Stomach (tissue), 9 donors: ENCODE measurements around the gene HOXA6. TPM values are rescaled to one million over a fixed set of nuclear protein-coding genes. Genes with fewer than 3 reads are reported as not detected.

Experiments used
- DNase-seq, 2 donors: peaks; one replicate each; pipeline versions ENCODE4 v3.0.0 to v3.0.0-alpha.2; 2013 to 2019
- H3K27ac ChIP-seq, 5 donors: fragments of 200-600 bp in 4 of 5; sonication (generic) in 4 of 5; one replicate each; pipeline ENCODE4 v1.5.1; 2013 to 2019; ENCODE audit warnings: mild to moderate bottlenecking in 1 of 5, moderate library complexity in 1 of 5
- H3K27me3 ChIP-seq, 3 donors: fragments of 200-600 bp; sonication (generic); one replicate each; pipeline ENCODE4 v1.5.1; 2017 to 2019; ENCODE audit warnings: mixed run types in 1 of 3
- H3K36me3 ChIP-seq, 4 donors: fragments of 200-600 bp; sonication (generic); 1 replicate in 3 of 4; 2 replicates in 1 of 4; pipeline ENCODE4 v1.5.1; 2016 to 2019
- H3K4me1 ChIP-seq, 4 donors: fragments of 200-600 bp; sonication (generic); one replicate each; pipeline ENCODE4 v1.5.1; 2016 to 2019
- H3K4me3 ChIP-seq, 4 donors: fragments of 200-600 bp; sonication (generic) in 3 of 4; one replicate each; pipeline ENCODE4 v1.5.1; 2016 to 2019; ENCODE audit warnings: mild to moderate bottlenecking in 1 of 4
- H3K9me3 ChIP-seq, 4 donors: fragments of 200-600 bp; sonication (generic); one replicate each; pipeline ENCODE4 v1.5.1; 2016 to 2019
- CTCF ChIP-seq, 7 experiments: fragments of 450-650 bp in 4 of 7; fragments of 200-600 bp in 3 of 7; sonication (generic) in 3 of 7; IDR thresholded peaks; one replicate each; pipeline ENCODE4 v1.5.1; 2016 to 2019; ENCODE audit warnings: antibody characterized with exemption in 7 of 7, control low read depth in 2 of 7, mild to moderate bottlenecking in 1 of 7
- EP300 ChIP-seq: sonication (generic); formaldehyde crosslinking; IDR thresholded peaks from one replicate; pipeline ENCODE4 v1.6.1; 2017; ENCODE audit warnings: antibody characterized with exemption
- POLR2A ChIP-seq, 4 donors: fragments of 450-650 bp; IDR thresholded peaks; one replicate each; pipeline ENCODE4 v1.6.1; 2016; ENCODE audit warnings: antibody characterized with exemption in 4 of 4, control low read depth in 2 of 4, mild to moderate bottlenecking in 1 of 4, moderate library complexity in 1 of 4
- POLR2AphosphoS5 ChIP-seq, 3 donors: sonication (generic); formaldehyde crosslinking; IDR thresholded peaks; one replicate each; pipeline ENCODE4 v1.6.1; 2016; ENCODE audit warnings: antibody characterized with exemption in 3 of 3
- WGBS, 5 donors: extraction: QIAGEN DNeasy Blood & Tissue Kit in 3 of 5; methylation state at CpG; one replicate each; pipeline versions ENCODE4 v1.1.5 to v1.1.7; 2013 to 2018; 5-methylcytosine and 5-hydroxymethylcytosine counted together
- intact Hi-C: fragments of 100-400 bp; cut with DNase I; formaldehyde crosslinking; loops from one replicate; pipeline ENCODE4 v1.15.1; 2023; ENCODE audit warnings: low total_unique reads
- polyA plus RNA-seq, 3 donors: library from polyadenylated mRNA; stranded (reverse); fragments of 200-250 nt; gene quantifications; one replicate each; pipeline ENCODE4 v1.2.3, GENCODE V29; 2013
- total RNA-seq, 5 donors: library from RNA; depleted of rRNA; stranded (reverse); fragments of >200 nt; gene quantifications; one replicate each; pipeline versions ENCODE4 v1.1.0 to v1.2.3, GENCODE V29; 2014 to 2016
- donor health status: healthy with polysubstance abuse.
- donor health status: Bipolar disorder and iron deficiency.
- donor health status: healthy.

The HOXA6 gene
- total and polyA plus RNA-seq, 8 donors, result 0.81 to 12.7 (median 3.7) TPM; not detected in 5

GRCh38 chr7:27193335-27194001 is 45.9 kb upstream of the HOXA6 start:
- intact Hi-C loops, result no loop called here
- peak overlapping the region in 3 of 4 donors; percentile 18 to 53 (median 41) for H3K4me3 ChIP-seq
- peaks cover 59 to 100% (median 97%) of the 10 kb centered on the region in 3 donors for H3K27me3 ChIP-seq
- no peak for TF ChIP-seq CTCF (IDR thresholded peaks at IDR 0.05)
- TF ChIP-seq POLR2AphosphoS5 (IDR thresholded peaks at IDR 0.05), result no peak
- no peak for TF ChIP-seq POLR2A (IDR thresholded peaks at IDR 0.05)
- no peak for TF ChIP-seq EP300
- peaks cover 23 to 43% (median 37%) of the 10 kb centered on the region in 4 donors for H3K4me1 ChIP-seq
- 13 to 22% (median 18%) methylated on average over 29 of the region's 29 CpGs for WGBS, 5 donors
- H3K9me3 ChIP-seq, result peaks cover 0 to 3% (median 0%) of the 10 kb centered on the region in 4 donors
- no peaks in the 10 kb centered on the region for H3K36me3 ChIP-seq
- DNase-seq, result no peak
- no peak overlapping the region for H3K27ac ChIP-seq

- Histone ChIP-seq H3K36me3 (no peaks in the 10 kb centered on the region), H3K4me1 (peaks cover 30 to 45% (median 40%) of the 10 kb centered on the region in 4 donors), H3K27ac (no peak overlapping the region), H3K4me3 (peak overlapping the region; percentile 18 to 53 (median 32)), H3K27me3 (peaks cover 59 to 100% (median 97%) of the 10 kb centered on the region in 3 donors), H3K9me3 (peaks cover 0 to 10% (median 0%) of the 10 kb centered on the region in 4 donors)
- intact Hi-C loops, result no loop called here
- DNase-seq, result no peak
- TF ChIP-seq CTCF (IDR thresholded peaks at IDR 0.05), result no peak
- 0 to 4% (median 3%) methylated on average over 24 to 78 of the region's 78 CpGs for WGBS, 5 donors
Measured at GRCh38 chr7:27192546-27193334, 45.2 kb upstream of the HOXA6 start.

GRCh38 chr7:27191833-27192545 is 44.4 kb upstream of the HOXA6 start:
- Histone ChIP-seq H3K27ac (no peak overlapping the region), H3K9me3 (peaks cover 0 to 10% (median 0%) of the 10 kb centered on the region in 4 donors), H3K36me3 (no peaks in the 10 kb centered on the region), H3K4me1 (peaks cover 33 to 48% (median 43%) of the 10 kb centered on the region in 4 donors), H3K4me3 (peak overlapping the region; percentile 18 to 53 (median 32)), H3K27me3 (peaks cover 64 to 100% (median 97%) of the 10 kb centered on the region in 3 donors)
- 8 to 21% (median 13%) methylated on average over 33 to 42 of the region's 42 CpGs for WGBS, 5 donors
- intact Hi-C loops, result no loop called here
- TF ChIP-seq POLR2AphosphoS5 (IDR thresholded peaks at IDR 0.05) (no peak), CTCF (IDR thresholded peaks at IDR 0.05) (no peak), EP300 (no peak), POLR2A (IDR thresholded peaks at IDR 0.05) (no peak)
- DNase-seq, result peak in 1 of 2 donors; percentile 24

- peak in 1 of 2 donors; percentile 10 for DNase-seq
- peaks cover 0 to 10% (median 0%) of the 10 kb centered on the region in 4 donors for H3K9me3 ChIP-seq
- intact Hi-C loops, result no loop called here
- 19 to 39% (median 24%) methylated on average over 15 of the region's 15 CpGs for WGBS, 5 donors
- peaks cover 33 to 44% (median 43%) of the 10 kb centered on the region in 4 donors for H3K4me1 ChIP-seq
- TF ChIP-seq POLR2A (IDR thresholded peaks at IDR 0.05) (no peak), EP300 (no peak)
- no peaks in the 10 kb centered on the region for H3K36me3 ChIP-seq
- no peak overlapping the region for H3K27ac ChIP-seq
- H3K4me3 ChIP-seq, result no peak overlapping the region
- H3K27me3 ChIP-seq, result peaks cover 69 to 100% (median 97%) of the 10 kb centered on the region in 3 donors
Measured at GRCh38 chr7:27191161-27191731, 43.7 kb upstream of the HOXA6 start.
